HG03045 (cell line): ENCODE data around the gene TMEM43.

Source experiments
- ATAC-seq: cut with Tn5 transposase; IDR thresholded peaks from one replicate; pipeline ENCODE4 v1.9.1; 2021; ENCODE audit warnings: mild to moderate bottlenecking, moderate library complexity; ENCODE audit not compliant: unreplicated experiment

Gene TMEM43

DNA sequence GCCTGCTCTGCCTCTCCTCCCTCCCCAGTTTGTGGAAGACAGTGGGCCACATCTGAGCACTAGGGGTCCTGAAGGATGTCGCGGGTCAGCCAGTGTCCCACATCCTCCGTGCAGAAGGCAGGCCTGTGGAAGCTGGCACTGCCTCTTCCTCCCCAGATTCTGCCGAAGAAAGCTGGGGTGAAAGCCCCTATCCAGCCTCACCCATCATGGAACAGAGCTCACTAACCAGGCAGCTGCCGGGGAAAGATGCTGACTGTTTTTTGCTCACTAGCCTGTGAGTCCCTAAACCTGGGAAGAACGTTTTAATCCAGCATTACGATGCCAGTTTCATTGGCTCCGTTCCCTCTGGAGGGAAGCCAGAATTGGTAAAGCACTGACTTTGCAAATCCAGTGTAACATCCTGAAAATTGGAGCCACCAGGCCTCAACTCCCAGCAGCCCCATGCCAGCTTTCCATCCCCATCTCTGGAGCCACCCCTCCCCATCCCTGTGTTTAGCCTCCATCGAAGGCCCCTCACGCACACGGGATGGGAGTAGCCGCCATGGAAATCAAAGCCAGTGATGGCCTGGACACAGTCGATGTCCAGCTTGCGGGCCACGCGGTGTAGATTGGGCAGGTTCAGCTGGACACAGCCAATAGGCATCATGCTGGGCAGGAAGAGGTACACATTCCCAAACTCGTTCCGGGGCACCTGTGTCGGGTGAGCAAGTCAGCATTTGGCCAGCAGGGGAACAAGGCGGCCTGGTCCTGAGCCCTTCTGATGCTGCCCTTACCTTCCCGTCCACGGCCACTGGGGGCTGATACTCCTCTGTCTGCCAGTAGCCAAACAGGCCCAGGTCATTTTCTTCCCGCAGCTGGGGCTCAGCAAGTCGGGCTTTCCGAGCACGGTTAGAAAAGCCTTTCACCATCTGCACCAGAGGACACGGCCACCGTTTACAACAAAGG lies 23.5 kb downstream of the TMEM43 start:
- no peak for ATAC-seq

GRCh38 chr3:14150078-14150477 lies 25.2 kb downstream of the TMEM43 start:
- ATAC-seq, result no peak

- no peak for ATAC-seq
These were observed 25.8 kb downstream of the TMEM43 start for GRCh38 chr3:14150491-14151230.

- no peak for ATAC-seq
These were observed 26.7 kb downstream of the TMEM43 start for GRCh38 chr3:14151471-14152083.

DNA sequence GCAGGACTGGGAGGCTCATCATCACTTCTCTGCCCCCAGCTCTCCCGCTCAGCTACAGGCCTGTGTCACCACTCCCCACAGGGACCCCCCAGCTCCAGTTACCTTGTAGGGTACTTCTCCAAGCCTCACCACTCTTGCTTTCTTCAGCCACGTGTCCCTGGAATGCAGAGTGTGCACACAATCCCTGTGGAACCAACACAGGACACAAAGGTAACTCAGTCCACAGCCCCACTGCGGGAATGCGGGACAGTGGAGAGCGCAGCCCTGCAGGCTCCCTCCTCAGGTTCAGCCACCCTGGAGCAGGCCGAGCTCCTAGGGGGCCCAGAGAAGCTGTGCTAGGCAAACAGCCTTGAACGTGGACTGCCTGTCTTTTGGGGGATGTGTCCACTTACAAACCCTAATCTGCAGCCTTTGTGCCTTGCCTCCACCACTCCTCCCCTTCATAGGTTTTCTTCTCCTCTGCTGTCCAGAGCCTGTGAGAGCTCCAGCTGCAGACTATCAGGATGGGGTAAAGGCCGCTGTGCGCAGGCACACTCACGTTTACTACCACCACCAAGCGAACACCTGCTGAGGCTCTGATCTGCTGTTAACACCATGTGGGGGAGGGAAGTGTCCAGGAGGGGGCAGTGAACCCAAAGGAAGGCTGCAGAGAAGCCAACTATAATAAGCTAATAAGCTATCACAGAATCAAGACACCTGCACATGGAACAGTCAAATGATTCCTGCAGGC lies 27.5 kb downstream of the TMEM43 start:
- no peak for ATAC-seq

DNA sequence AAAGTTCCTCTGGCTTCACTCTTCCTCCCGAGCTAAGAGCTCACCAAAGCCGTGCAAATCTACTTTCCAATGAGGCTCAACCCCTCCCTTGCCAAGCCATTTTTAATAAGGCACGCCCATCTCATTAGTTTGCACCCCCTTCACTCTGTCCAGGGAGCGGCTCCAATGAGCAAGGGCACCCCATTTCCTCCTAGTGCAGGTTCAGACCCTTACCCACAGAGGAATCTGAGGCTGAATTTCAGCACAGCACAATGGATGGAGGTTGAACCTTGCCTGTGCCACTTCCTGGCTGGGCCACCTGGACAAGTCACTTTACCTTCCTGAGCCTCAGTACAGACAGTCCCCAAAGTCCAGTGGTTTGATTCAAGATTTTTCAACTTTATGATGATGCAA lies 28.1 kb downstream of the TMEM43 start:
- ATAC-seq, result no peak

- ATAC-seq, result no peak
These were observed 28.8 kb downstream of the TMEM43 start for GRCh38 chr3:14153663-14154062.

DNA sequence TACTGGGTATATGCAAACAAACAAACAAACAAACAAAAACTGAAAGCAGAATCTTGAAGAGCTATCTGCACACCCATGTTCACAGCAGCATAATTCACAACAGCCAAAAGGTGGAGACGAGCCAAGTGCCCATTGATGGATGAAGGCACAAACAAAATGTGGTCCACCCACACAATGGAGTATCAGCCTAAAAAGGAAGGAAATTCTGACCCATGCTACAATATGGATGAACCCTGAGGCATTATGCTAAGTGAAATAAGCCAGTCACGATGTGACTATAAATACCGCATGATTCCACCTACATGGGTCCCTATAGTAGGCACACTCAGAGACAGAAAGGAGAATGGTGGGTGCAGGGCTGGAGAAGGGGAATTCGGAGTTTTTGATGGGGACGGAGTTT lies 29.4 kb downstream of the TMEM43 start:
- ATAC-seq, result no peak

GRCh38 chr3:14154895-14155440 lies 30.1 kb downstream of the TMEM43 start:
- no peak for ATAC-seq

DNA sequence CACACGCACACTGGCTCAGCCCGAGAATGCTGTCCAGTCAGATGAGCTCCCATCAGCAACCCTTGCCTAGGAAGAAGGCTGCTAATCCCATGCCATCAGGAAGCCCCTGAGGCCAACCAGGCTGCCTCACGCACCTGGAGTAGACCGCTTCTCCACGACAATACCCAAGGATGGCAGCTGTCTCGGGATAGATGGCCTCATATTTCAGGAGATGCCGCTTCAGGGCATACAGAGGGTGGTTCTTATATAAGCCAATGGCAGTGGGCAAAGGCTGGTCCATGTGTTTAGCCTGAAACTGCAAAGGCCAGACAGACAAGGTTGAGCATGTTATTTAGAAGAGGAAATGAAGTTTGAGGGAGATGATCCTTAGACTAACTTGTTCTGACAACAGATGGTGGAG lies 31.3 kb downstream of the TMEM43 start:
- no peak for ATAC-seq

DNA sequence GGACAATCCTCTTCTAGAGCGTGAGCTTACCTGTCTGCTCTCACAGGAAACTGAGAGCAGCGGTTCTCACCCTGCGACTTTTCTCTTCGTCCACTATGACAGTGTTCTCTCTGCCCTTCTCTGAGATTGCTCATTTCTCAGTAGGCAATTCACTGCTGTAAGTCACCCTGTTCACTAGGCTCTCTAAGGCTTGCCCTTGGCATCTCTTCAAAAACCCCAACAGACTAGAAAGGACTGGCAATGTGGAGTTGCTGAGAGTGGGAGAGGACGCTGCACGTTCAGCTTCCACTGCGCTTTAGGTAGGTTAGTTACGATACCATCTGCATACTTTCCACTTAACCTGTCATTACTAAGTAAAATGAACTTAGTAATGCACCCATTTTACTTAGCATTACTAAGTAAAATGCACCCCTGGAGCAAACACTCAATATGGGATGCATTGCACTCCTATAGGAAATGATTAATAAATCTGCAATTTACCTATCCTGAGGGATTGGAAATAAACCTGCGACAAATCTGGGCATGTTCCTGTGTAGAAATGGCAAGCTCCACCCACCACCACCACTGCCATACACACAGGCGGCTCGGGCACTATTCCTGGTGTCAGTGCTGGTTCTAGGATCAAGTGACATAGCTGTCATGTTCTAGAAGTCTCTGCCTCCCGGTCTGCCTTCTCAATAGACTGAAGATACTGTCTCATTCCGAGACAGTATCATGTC lies 32.1 kb downstream of the TMEM43 start:
- no peak for ATAC-seq

GRCh38 chr3:14157951-14158350 lies 33.1 kb downstream of the TMEM43 start:
- ATAC-seq, result no peak

DNA sequence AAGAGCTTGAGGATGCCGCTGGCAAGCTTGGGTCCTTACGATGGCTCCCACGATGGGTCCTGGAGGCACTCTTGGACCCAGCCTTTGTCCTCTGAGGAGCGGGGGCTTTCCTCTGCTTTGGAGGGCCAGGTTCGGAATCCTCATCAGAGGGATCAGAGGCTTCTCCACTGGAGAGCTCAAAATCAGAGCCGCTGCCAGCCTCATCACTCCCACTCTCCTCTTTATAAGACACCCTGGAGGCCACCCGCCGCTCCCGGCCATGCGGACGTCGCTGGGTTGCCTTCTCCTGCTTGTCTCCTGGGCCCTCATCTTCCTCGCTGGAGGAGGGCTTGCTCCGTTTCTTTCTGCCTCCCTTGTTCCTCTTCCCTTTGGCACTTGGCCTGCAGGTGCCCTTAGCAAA lies 33.5 kb downstream of the TMEM43 start:
- ATAC-seq, result no peak

GRCh38 chr3:14159426-14159825 lies 34.6 kb downstream of the TMEM43 start:
- ATAC-seq, result no peak

GRCh38 chr3:14161282-14161681 lies 36.4 kb downstream of the TMEM43 start:
- no peak for ATAC-seq

- ATAC-seq, result no peak
These were observed 37.3 kb downstream of the TMEM43 start for GRCh38 chr3:14162178-14162577.

DNA sequence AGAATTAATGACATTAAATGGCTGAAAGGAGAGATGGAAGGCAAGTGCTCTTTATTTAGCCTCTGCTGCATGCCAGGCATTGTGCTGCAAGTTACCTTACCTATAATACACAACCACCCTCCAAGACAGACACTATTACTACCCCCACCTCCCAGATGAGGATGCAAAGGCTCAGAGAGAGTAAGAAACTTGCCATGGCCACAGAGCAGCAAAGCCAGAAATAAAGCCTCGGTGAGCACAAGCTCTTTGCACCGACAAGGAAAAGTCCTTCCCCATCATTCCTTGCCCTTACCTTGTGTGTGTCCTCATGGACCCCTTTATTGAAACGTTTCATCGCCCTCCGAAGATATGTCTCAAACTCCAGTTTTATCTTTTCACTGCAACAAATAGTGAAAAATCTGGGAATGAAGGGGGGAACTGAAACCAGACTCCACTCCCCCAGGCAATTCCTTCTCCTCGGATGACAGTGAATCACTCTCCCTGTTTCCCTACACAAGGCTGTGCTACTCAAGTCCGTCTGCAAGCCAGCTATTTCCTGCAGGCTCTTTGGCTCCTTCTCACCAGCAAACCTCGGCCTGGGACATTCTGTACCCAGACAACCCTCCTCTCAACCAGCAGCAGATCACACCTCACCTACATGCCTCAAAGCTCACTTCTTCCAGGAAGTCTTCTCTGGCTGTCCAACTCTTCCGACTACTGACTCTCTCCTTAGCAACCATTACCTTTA lies 42.2 kb downstream of the TMEM43 start:
- ATAC-seq, result no peak

DNA sequence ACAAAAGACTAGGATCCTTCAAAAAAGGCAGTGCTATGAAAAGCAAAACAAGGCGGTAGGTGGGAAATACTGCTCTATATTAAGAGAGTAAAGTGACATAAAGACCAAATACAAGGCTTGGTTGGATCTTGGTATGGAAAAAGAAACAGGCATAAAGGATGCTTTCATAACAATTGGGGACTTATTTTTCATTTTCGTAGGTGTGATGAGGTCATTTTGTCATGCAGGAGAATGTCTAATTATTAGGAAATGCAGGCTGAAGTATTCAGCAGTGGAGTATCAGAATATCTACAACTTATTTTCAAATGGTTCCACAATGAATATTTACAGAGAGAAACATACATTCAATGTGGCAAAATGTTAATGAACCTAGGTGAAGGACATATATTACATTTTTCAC lies 44.6 kb downstream of the TMEM43 start:
- no peak for ATAC-seq

DNA sequence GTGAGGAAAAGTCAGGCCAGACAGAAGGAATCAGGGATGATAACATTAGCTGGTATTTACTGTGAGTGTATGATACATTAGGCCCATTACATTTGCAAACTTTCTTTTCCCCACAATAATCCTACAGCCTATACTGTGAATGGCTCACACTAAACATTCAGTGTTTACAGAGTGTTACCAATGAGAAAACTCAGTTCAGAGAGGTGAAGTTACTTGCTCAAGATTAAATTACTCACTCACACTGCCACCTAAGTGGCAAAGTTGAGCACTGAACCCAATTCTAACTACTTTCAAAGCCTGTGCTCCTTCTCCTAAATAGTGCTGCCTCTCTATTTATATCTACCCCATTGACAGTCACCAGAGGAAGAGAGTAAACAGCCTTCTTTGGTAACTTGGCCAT lies 45.0 kb downstream of the TMEM43 start:
- no peak for ATAC-seq
